ENCODE data around the gene NT5C1A. TPM values are rescaled to one million over a fixed set of nuclear protein-coding genes. Genes with fewer than 3 reads are reported as not detected.

The NT5C1A gene
- total RNA-seq, 1 experiment from 2014 or later, result not detected

GRCh38 chr1:39707506-39707905 is 35.6 kb upstream of the NT5C1A start:
- H3K27ac Mint-ChIP-seq, result no peak overlapping the region
- peaks cover 6 to 23% of the 10 kb centered on the region in 2 experiments; a peak in 4 of 5 replicates for H3K9me3 Mint-ChIP-seq
- H3K4me3 Mint-ChIP-seq, result no peak overlapping the region
- Histone ChIP-seq H3K9me3 (ENCODE audit: control insufficient read depth, low read depth, low read length) (no peaks in the 10 kb centered on the region), H4K5ac (ENCODE audit: insufficient read length, low read depth, low read length) (no peak overlapping the region), H3K27ac (ENCODE audit: insufficient read length, low read depth, low read length) (no peak overlapping the region), H3K79me2 (ENCODE audit: insufficient read depth, low read length) (no peaks in the 10 kb centered on the region), H3K23ac (ENCODE audit: insufficient read length, low read depth, low read length) (no peak overlapping the region), H2BK15ac (ENCODE audit: low read depth, low read length) (no peak overlapping the region), H3K9ac (ENCODE audit: extremely low read depth, insufficient read length, low read length) (no peak overlapping the region), H2BK120ac (ENCODE audit: low read depth, low read length, poor library complexity, severe bottlenecking) (no peak overlapping the region), H3K4me2 (ENCODE audit: insufficient read depth, insufficient read length, low read length) (no peak overlapping the region), H3K56ac (ENCODE audit: insufficient read length, low read depth, low read length) (no peak overlapping the region), H3K27me3 (ENCODE audit: insufficient read depth, low read length) (peaks cover 75% of the 10 kb centered on the region), H3K4ac (ENCODE audit: low read depth, low read length) (no peak overlapping the region), H4K20me1 (ENCODE audit: control insufficient read depth, insufficient read depth, insufficient read length) (no peaks in the 10 kb centered on the region), H2BK5ac (ENCODE audit: insufficient read length, low read length) (no peak overlapping the region), H2AK5ac (ENCODE audit: insufficient read length, low read length) (no peak overlapping the region), H3T11ph (ENCODE audit: low read length) (no peak overlapping the region), H2BK20ac (ENCODE audit: low read depth, low read length, poor library complexity, severe bottlenecking) (no peak overlapping the region), H3K18ac (ENCODE audit: insufficient read length, low read depth, low read length) (no peak overlapping the region), H3K4me1 (ENCODE audit: insufficient read depth, low read length) (no peaks in the 10 kb centered on the region), H4K91ac (ENCODE audit: insufficient read length, low read depth, low read length) (no peak overlapping the region), H3K23me2 (ENCODE audit: insufficient read length, low read depth, low read length, poor library complexity, severe bottlenecking) (no peaks in the 10 kb centered on the region), H2BK12ac (ENCODE audit: insufficient read length, low read depth, low read length) (no peak overlapping the region), H2AFZ (ENCODE audit: low read length) (no peak overlapping the region), H3K14ac (ENCODE audit: insufficient read depth, low read length) (no peak overlapping the region), H3K79me1 (ENCODE audit: insufficient read depth, low read depth, low read length, poor library complexity, severe bottlenecking) (no peaks in the 10 kb centered on the region), H4K8ac (replicated peaks; ENCODE audit: insufficient read length, low read depth, low read length) (no peak overlapping the region)
- no peaks in the 10 kb centered on the region for H3K36me3 Mint-ChIP-seq (ENCODE audit: insufficient read depth in 1 of 3, low read depth in 3 of 3)
- peaks cover 99% of the 10 kb centered on the region for H3K27me3 Mint-ChIP-seq (ENCODE audit: low read depth)
- TF ChIP-seq CTCF (conservative IDR thresholded peaks at IDR 0.05), result no peak
- H3K4me1 Mint-ChIP-seq, result peaks cover 16 to 20% of the 10 kb centered on the region in 2 experiments
- no peak for DNase-seq
- no CpG with 5 or more reads among the region's 4 CpGs for WGBS (ENCODE audit: extremely low coverage, insufficient read length, low lambda C conversion rate)
